HepG2 (cell line): ENCODE measurements around the gene UQCRC1. TPM values are rescaled to one million over a fixed set of nuclear protein-coding genes. Genes with fewer than 3 reads are reported as not detected.
A peak's percentile ranks its signal among the peaks of the same experiment; 100 is the strongest.

ENCODE experiments used
- ELK4 ChIP-seq: sonication (generic); formaldehyde crosslinking; IDR thresholded peaks from 2 replicates; pipeline ENCODE4 v1.9.0; 2021; ENCODE audit warnings: missing genetic modification reagents, borderline replicate concordance
- MBD4 ChIP-seq: IDR thresholded peaks from 2 replicates; pipeline ENCODE4 v1.6.1; 2012; ENCODE audit warnings: low read length, inconsistent platforms, borderline replicate concordance
- PRDM10 ChIP-seq: sonication (generic); formaldehyde crosslinking; IDR thresholded peaks from 2 replicates; pipeline ENCODE4 v1.4.0; 2020; ENCODE audit warnings: low read depth, missing genetic modification reagents
- SOX6 ChIP-seq, 2 experiments: fragments of 450-650 bp in 1 of 2; sonication (generic) in 1 of 2; formaldehyde crosslinking in 1 of 2; IDR thresholded peaks; 2 replicates each; pipeline versions ENCODE4 v1.4.0 to v1.6.1; 2017 to 2020; ENCODE audit warnings: antibody characterized with exemption in 1 of 2, mild to moderate bottlenecking in 1 of 2, missing genetic modification reagents in 1 of 2
- TOPORS ChIP-seq: sonication (generic); formaldehyde crosslinking; IDR thresholded peaks from 2 replicates; pipeline ENCODE4 v1.8.0; 2023; ENCODE audit warnings: mild to moderate bottlenecking, missing genetic modification reagents
- ZBTB39 ChIP-seq: sonication (generic); formaldehyde crosslinking; IDR thresholded peaks from 2 replicates; pipeline ENCODE4 v1.5.0; 2020; ENCODE audit warnings: missing genetic modification reagents
- ZBTB8A ChIP-seq: sonication (generic); formaldehyde crosslinking; IDR thresholded peaks from 2 replicates; pipeline ENCODE4 v1.4.0; 2020; ENCODE audit warnings: mild to moderate bottlenecking, low read depth, missing genetic modification reagents, borderline replicate concordance
- ZMYM4 ChIP-seq: sonication (generic); formaldehyde crosslinking; IDR thresholded peaks from 2 replicates; pipeline ENCODE4 v1.8.1; 2023; ENCODE audit warnings: mild to moderate bottlenecking, missing genetic modification reagents
- ZNF34 ChIP-seq: sonication (generic); formaldehyde crosslinking; IDR thresholded peaks from 2 replicates; pipeline ENCODE4 v1.4.0; 2020; ENCODE audit warnings: mild to moderate bottlenecking, missing genetic modification reagents, borderline replicate concordance
- ZNF530 ChIP-seq: sonication (generic); formaldehyde crosslinking; IDR thresholded peaks from 2 replicates; pipeline ENCODE4 v1.5.0; 2020; ENCODE audit warnings: low read depth, mild to moderate bottlenecking, missing genetic modification reagents
- ZNF660 ChIP-seq: sonication (generic); formaldehyde crosslinking; IDR thresholded peaks from 2 replicates; pipeline ENCODE4 v1.5.1; 2020; ENCODE audit warnings: mild to moderate bottlenecking, low read depth, missing genetic modification reagents, borderline replicate concordance
- ZNF768 ChIP-seq: sonication (generic); formaldehyde crosslinking; IDR thresholded peaks from 2 replicates; pipeline ENCODE4 v1.4.0; 2020; ENCODE audit warnings: missing genetic modification reagents
- ZNF839 ChIP-seq: sonication (generic); formaldehyde crosslinking; IDR thresholded peaks from 2 replicates; pipeline ENCODE4 v1.4.0; 2020; ENCODE audit warnings: missing genetic modification reagents, mild to moderate bottlenecking, borderline replicate concordance
- polyA plus RNA-seq, 8 experiments: library from polyadenylated mRNA; depleted of rRNA in 3 of 8; stranded (reverse) in 7 of 8; unstranded in 1 of 8; fragments of >200 nt; fragmentation: Illumina TruSeq in 4 of 8; extraction: Trizol in 4 of 8; gene quantifications; 2 replicates each; pipeline versions ENCODE4 v1.2.1 to v1.2.3, GENCODE V29; 2011 to 2016; ENCODE audit warnings: low read depth in 4 of 8, missing spikeins in 1 of 8, mixed read lengths in 1 of 8; ENCODE audit not compliant: insufficient read depth in 1 of 8
- total RNA-seq, 5 experiments: library from RNA; depleted of rRNA; stranded (reverse); fragments of >200 nt; fragmentation: Illumina TruSeq; extraction: Trizol; gene quantifications; 2 replicates each; pipeline ENCODE4 v1.2.3, GENCODE V29; 2016; ENCODE audit warnings: low read depth in 1 of 5
- TF ChIP-seq, protein P1 (sequence below), 2 experiments: sonication (generic) in 1 of 2; formaldehyde crosslinking in 1 of 2; IDR thresholded peaks; 2 replicates each; pipeline versions ENCODE4 v1.4.0 to v1.6.1; 2018 to 2020; ENCODE audit warnings: missing genetic modification reagents in 2 of 2, borderline replicate concordance in 1 of 2, low read depth in 1 of 2, mild to moderate bottlenecking in 1 of 2, missing biosample characterization in 1 of 2
- TF ChIP-seq, protein P2 (sequence below): fragments of 450-650 bp; IDR thresholded peaks from 2 replicates; pipeline ENCODE4 v1.6.1; 2016

UQCRC1 gene
- total and polyA plus RNA-seq, 2 of the 13 experiments (the other 11 are each of a cell fraction or from before 2014, with no cell fraction given), result 316 to 680 TPM

DNA sequence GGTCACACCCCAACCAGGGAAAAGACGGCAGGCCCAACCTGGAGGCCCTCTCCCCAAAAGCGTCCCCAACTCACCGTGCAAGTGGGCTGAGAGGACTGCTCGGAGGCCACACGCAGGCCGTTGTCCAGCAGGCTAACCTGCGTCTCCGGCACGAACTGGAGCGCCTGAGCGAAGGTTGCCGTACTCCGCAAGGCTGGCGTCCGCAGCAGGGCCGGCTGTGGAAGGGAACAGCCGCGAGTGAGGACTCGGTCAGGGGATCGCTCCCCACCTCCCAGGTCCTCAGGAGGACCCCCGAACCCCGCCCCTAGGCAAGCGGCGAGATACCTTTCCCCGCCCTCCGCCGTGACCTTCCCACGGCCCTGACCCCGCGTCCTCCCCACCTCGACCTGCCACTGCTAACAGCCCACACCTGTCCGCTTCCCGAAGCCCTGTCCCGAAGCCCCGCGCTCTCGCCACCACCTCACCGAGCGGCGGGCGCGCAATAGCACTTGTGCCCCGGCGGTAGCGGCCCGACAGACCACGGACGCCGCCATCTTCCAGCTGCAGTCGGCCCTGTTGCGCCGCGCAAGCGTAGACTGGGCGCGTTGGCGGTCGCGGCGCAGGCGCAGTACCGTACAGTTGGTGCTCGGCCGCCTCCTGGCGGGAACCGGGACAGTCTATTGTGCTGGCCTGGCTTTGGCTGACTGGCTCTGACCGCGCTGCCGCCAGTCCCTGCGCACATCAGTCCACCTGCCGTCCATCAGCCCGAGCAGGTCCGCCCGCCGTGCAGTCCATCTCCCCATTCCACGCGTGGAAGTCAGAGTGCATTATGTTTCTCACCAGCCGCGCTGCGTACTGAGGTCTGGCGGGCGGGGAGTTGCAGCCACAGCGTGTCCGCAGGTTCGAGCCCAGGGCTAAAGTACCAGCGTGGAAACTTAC, at the start of gene UQCRC1 (continued):
- TF ChIP-seq ELK4 (CRISPR knock-in tag) (no peak), ZNF34 (CRISPR knock-in tag) (0 out of 2 replicates have a peak, but pooled peaks have one; percentile 69), ZNF839 (CRISPR knock-in tag) (peak; percentile 90; the same call in 1 of the 2 replicates), ZNF660 (CRISPR knock-in tag) (0 out of 2 replicates have a peak, but pooled peaks have one; percentile 58), TOPORS (CRISPR knock-in tag) (no peak), ZNF530 (CRISPR knock-in tag) (no peak), PRDM10 (peak; percentile 18), ZBTB8A (0 out of 2 replicates have a peak, but pooled peaks have one; percentile 65), ZNF768 (peak; percentile 64; the same call in 1 of the 2 replicates), MBD4 (no peak), ZBTB39 (CRISPR knock-in tag) (no peak), SOX6 (IDR thresholded peaks at IDR 0.05) (no peak), SOX6 (CRISPR knock-in tag; IDR thresholded peaks at IDR 0.05) (peak; percentile 84), ZMYM4 (peak; percentile 82)
- TF ChIP-seq, protein P1, sequence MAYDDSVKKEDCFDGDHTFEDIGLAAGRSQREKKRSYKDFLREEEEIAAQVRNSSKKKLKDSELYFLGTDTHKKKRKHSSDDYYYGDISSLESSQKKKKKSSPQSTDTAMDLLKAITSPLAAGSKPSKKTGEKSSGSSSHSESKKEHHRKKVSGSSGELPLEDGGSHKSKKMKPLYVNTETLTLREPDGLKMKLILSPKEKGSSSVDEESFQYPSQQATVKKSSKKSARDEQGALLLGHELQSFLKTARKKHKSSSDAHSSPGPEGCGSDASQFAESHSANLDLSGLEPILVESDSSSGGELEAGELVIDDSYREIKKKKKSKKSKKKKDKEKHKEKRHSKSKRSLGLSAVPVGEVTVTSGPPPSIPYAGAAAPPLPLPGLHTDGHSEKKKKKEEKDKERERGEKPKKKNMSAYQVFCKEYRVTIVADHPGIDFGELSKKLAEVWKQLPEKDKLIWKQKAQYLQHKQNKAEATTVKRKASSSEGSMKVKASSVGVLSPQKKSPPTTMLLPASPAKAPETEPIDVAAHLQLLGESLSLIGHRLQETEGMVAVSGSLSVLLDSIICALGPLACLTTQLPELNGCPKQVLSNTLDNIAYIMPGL (CRISPR knock-in tag; IDR thresholded peaks at IDR 0.05; ENCODE audit: borderline replicate concordance in 1 of 2, low read depth in 1 of 2), result peak; percentile 95 to 97
- TF ChIP-seq, protein P2, sequence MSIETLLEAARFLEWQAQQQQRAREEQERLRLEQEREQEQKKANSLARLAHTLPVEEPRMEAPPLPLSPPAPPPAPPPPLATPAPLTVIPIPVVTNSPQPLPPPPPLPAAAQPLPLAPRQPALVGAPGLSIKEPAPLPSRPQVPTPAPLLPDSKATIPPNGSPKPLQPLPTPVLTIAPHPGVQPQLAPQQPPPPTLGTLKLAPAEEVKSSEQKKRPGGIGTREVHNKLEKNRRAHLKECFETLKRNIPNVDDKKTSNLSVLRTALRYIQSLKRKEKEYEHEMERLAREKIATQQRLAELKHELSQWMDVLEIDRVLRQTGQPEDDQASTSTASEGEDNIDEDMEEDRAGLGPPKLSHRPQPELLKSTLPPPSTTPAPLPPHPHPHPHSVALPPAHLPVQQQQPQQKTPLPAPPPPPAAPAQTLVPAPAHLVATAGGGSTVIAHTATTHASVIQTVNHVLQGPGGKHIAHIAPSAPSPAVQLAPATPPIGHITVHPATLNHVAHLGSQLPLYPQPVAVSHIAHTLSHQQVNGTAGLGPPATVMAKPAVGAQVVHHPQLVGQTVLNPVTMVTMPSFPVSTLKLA, result no peak
